Stimulated activated CD8-positive, alpha-beta memory T cell treated with anti-CD3 and anti-CD28 coated beads, Interleukin-12 subunit alpha, Interleukin-12 subunit beta, amount 100 ng/mL, for 4 hours (primary cell): ENCODE measurements around the gene CHMP2B.
"Not testable (repeated sequence)": the region's sequence is repeated elsewhere in the genome, so short reads cannot be mapped to it uniquely, and the experiment has no call there.

Experiments
- DNase-seq: peaks from one replicate; pipeline ENCODE4 v3.0.0-alpha.2; 2020; ENCODE audit warnings: low read depth

CHMP2B gene

DNA sequence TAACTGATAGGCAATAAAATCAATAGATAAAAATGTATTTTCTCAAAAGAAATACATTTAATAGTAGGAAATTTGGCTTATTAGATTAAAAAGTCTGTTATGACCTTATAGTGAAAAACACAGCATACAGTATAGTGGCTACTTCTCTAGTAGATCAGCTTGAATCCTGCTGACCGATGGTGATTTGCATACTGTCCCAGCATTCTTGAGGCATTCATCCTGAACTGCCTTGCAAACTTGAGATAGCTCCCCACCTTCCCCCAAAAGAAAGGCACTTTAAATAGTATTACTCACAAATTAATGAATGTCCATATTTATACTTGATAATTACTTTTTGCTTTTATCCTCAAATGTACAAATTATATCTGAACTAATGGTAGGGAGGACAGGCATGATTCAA, 6.7 kb downstream of the CHMP2B start:
- no peak for DNase-seq

DNA sequence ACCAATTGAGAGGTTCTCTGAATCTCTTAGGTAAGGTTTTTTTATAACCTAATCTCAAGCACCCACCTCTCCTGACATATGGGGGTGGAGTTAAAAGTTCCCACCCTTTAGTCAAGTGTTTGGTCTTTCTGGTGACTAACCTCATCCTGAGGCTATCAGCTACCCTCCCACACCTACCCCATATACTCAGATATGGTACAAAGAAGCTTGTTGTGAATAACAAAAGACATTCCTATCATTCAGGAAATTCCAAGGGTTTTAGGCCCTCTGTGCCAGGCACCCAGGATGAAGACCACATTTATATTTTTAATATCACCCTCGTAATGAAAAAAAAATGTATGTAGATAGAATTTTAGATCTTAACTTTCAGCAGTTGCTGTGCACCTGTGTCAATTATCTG, 9.0 kb downstream of the CHMP2B start:
- DNase-seq: no peak

DNA sequence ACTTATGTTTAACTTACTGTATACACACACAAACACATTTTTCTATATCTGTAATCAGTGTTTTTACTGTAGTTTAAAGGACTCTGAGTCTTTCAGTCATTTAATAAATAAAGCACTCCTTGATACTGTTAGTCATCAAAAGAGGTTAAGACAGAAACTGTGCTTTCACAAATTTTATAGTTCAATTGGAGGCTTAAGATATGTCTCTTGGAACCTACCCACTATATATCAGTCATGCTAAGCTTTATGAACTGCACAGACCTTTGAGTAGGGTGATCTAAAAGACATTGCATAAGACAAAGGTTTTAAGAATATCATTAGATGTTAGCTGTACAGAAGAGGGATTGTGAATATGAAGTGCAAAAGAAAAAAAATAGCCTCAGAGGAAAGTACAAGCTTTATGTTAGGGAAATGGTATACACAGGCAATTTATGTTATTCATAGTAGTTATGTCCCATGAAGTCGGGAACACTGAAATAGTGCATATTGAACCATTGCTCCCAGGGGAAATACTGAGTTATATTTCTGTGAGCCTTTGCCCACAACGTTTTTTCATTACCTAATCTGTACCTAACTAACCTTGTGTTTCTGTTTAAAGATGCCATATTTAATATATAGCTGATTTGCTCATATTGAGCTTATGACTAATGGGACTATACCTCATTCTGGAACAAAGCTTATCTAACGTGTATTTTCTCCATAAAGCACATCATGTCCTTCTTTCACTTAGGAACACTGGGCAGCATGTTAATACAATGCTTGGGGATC, 19.7 kb downstream of the CHMP2B start:
- no peak for DNase-seq

DNA sequence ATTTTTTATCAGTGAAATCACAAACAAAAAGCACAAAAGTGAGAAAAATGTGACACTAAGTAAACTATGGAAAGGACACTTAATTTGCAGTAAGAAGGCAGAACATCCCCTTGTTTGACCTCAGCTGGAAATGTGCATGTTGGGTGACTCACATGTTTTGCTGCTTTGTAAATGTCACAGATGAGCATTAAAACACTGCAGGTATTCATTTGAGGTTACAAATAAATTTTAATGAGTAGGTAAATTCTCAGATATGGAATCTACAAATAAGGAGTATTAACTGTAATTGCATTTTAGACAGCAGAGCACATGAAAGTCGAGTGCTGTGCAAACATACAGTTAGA, 20.3 kb downstream of the CHMP2B start:
- DNase-seq: no peak

DNA sequence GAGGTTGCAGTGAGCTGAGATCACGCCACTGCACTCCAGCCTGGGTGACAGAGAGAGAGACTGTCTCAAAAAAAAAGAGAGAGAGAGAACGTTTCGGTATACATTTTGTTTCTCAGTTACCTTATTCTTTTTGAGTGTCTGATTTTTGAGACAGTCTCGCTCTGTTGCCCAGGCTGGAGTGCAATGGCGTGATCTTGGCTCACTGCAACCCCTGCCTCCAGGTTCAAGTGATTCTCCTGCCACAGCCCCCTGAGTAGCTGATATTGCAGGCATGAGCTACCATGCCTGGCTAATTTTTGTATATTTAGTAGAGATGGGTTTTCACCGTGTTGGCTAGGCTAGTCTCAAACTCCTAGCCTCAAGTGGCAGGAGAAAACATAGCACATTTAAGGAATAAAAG, 21.1 kb downstream of the CHMP2B start:
- DNase-seq: not testable (repeated sequence)

DNA sequence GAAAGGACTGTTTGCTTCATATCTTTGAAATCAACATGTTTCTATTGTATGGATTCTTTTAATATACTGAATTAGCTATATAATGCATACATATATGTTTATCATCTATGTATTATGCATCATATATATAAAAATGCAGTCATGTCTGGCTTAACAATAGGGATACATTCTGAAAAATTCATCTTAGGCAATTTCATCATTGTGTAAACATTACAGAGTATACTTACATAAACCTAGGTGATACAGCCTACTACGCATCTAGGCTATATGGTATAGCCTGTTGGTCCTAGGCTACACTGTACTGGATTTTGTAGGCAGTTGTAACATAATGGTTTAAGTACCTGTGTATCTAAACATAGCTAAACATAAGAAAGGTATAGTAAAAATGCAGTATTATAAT, 21.7 kb downstream of the CHMP2B start:
- no peak for DNase-seq

DNA sequence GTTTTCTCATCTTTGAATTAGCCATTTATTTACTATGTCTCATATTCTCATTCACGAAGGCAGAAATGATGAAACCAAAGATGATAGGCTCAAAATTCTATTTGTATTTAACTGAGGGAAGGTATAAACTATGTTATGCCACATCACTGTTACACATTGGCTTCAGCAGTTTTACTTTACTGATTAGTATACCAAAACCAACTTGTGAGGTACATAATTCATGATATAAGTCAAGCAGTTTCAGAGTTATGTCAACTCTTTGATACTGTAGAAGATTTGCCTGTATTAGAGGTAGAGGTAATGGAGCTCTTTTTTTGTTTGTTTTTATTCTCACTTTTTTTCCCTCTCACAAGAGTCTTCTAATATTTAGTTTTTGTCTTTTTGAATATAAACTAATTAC, 22.9 kb downstream of the CHMP2B start:
- DNase-seq: no peak

DNA sequence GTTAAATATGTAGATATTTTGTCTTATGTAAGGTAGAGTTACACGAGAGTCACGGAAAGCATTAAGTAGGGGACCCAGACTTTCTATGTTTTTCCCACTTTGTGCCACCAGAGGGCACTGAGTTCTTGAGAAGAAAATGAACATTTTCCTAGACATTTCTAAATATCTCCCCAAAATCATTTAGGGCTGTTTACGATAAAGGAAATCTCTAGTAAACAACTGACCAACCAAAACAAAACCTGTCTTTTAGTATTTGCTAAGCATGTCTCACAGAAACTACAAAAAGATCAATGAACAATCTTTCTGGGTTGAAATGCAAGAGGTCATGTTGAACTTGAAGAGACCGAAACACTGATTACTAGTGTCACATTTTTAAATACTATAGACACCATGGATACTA, 33.2 kb downstream of the CHMP2B start:
- no peak for DNase-seq

DNA sequence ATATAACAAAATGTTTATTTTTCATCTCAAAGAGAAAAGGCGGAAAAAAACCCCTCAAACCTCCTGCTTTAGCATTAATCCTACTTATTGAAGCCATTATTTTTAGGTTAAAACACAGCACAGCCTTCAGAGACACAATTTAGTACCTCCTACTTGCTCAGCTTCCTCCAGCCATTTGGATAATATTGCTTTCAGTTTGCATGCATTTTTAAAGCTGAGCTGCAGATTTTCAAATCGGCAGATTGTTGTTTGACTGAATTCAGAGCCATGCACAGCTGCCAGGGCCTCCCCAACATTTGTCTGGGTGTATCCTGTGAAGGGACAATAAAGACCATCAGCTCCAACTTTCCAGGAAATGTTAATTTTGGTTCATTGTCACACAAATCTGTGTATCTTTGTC, 34.8 kb downstream of the CHMP2B start:
- no peak for DNase-seq

DNA sequence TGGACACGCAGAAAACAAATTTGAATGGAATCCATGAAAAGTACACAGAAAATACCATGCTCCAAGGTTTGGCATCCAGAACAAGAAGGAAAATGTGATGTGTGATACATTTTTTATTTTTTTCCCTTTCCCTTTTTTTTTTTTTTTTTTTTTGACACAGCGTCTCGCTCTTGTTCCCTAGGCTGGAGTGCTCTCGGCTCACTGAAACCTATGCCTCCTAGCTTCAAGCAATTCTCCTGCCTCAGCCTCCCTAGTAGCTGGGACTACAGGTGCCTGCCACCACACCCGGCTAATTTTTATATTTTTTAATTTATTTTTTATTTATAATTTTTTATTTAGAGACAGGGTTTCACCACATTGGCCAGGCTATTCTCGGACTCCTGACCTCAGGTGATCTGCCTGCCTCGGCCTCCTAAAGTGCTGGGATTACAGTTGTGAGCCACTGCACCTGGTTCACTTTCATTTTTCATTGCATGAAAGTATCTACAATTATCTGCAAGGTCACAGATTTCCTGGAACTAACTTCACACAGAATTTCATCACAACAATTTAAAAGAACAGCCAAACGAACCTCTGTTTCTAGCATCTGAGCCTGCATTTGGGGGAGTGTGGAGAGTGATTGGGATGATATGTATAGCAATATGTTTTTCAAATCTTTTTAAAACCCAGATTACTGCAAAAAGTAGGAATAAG, 41.0 kb downstream of the CHMP2B start:
- no peak for DNase-seq

DNA sequence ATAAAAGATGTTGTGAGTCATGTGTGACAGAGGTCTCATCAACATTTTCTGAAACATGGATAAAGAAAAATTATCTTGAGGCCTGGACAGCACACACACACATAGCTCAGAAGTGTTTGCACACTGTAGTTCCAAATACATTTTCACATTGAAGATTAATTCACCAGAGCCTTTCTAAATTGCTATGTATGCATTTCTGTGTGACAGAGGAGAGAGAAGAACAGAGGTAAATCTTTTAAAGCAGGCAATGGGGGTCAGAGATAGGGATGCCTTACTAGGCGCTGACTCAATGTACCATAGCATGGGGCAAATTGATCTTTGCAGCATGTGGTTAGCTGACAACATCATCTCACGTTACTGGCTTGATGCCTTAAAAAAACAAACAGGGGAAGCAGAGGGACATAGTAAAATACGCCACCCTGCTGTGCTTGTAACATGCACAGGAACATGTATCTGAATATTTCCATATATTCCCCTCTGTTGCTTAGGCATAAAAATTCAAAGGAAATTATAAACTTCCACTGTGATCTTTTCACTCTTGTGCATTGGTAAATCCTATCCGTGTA, 41.6 kb downstream of the CHMP2B start:
- no peak for DNase-seq

DNA sequence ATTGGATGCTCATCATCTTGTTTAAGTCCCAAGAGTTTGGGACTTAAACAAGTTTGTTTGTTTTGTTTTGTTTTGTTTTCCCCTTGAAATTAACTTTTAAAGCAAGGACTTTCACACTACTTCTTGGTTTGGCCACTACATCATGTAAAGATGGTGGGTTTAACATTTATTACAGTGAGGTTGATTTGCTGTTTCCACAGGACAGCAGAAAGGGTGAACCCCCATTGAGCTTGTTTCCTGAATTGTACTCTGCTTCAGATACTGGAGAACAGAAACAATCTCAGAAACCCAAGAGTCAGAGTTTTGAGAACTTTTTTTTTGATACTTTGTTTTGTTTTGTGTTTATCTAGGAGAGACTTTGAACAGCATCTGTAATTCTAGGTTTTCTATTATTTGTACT, 42.6 kb downstream of the CHMP2B start:
- DNase-seq: no peak

DNA sequence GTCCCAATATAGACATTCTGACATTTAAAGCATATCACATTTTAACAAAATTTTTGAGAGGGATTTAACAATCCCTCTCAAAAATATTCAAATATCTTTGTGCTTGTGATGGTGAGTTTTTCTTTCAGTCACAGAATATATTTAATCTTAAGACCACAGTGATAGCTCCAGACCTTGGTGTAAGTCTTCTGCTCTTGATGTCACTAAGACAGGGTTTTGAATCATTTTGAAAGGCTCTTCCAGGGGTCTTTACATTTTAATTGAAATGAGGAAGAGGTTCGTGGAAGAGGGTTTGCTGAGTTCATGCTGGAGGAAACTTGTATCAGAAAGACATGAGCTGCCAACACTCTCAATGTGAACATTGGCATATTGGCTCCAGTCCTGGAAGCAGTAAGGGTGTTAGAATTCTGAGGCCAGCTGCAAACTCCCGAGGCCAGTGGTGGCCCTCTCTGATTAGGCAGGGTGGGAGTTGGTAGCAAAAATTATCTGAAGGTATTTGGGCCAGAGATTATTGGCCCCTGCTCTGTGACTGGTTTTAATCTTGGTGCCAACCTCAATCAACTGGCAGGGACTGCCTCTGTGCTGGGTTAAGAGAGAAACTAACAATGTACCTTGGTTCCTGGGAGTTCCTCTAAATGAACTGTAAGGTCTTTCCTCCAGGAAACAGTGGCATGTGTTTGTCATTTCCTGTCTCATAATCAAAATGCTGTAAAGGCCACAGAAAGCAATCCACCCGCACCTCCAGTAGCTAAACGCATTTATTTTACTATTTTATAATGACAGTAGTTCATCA, 44.0 kb downstream of the CHMP2B start:
- DNase-seq: no peak

DNA sequence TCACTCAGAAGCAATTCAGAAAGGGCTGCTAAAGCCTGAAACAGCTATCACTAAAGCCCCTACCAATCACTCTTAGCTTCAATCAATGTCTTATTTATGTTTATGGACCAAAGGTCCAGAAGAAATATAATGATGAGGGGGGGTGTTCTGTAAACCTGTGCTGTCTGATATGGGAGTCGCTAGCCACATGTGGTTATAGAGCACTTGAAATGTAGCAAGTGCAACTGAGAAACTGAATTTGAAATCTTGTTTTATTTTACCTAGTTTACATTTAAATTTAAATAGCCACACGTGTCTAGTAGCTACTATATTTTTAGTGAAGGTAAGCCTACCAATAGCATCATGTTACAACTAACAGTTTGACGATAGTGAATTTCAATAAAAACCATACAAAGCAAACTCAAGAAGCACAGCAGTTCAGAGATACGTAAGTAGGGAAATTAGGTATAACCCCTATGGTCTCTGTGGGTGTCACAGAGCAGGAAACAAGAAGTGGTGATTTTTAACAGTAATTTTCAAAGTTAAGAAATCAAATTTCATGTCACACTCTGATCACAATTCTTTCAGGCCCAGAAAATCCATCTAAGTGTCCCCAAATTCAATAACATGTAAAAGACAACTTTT, 45.7 kb downstream of the CHMP2B start:
- DNase-seq: no peak

DNA sequence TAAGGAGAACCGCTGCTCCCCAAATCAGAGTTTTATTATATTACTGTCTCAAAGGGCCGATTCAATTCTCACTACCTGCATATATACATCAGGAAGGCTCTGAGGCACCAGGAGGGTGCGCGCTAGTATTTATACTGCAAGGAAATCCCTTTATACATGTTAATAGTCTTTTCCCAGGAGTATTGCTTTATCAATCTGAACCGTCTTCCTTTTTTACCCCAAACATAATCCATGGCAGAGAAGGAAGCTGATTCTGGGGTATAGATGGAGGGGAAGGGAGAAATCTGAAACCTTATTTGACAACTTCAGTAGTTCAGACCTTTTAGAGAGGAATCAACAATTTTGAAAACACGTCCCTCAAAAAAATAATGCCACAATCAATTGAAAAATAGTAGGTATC, 49.4 kb downstream of the CHMP2B start, which contains the start of gene POU1F1:
TSS of gene POU1F1 (minus strand) at position 101 of the 400 bp plus-strand sequence. CDS start 122 bp downstream, outside the sequence.
- DNase-seq: no peak

DNA sequence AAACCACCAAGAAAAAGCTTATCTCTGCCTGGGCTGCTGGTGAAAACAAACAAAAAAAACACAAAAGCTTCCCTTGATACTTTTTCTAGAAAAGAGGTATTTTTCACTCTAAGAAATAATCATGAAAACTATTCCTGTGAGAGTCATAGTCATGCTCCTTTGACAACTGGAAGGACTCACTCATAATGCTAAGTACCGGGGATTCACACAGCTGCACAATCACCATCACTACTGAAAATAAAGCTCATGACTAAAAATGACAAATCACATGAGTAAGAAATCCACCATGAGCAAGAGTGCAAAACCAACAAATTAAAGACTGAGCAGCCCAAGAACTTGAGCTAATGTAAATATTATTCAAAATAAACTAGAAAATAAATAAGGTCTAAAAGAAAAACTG, 59.9 kb downstream of the CHMP2B start:
- DNase-seq: no peak

DNA sequence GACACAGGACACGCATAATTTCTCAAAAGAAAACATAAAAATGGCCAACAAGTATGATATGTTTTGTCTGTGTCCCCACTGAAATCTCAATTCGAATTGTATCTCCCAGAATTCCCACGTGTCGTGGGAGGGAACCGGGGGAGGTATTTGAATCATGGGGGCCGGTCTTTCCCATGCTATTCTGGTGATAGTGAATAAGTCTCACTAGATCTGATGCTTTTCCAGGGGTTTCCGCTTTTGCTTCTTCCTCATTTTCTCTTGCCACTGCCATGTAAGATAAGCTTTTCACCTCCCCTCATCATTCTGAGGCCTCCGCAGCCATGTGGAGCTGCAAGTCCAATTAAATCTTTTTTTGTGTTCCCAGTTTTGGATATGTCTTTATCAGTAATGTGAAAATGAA, 61.3 kb downstream of the CHMP2B start:
- DNase-seq: no peak

DNA sequence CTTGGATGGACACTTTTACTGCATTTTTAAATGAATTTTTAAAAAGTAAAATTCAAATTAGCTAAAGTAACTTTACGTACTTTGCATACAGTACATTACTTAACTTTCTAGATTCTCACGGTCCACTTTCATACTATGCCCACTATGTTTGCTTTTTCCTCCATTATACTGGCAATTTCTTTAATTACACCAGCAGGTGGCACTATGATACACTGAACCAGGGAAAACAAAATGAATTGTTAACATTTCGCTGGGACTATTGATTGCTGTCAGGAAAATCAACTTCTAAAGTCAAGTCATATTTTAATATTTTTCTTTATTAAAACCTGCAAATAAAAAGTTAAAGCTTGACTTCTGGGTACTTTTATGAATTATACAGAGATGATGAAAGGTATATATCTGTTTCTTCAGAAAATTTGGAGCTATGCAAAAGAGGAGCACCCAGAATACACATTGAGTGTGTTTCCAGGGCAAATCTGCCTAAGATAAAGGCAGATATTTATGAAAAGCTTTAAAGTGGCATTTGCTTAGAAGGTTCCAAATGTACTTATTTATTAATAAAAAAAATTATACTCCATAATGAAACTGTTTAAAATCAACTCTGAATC, 71.1 kb downstream of the CHMP2B start:
- no peak for DNase-seq

DNA sequence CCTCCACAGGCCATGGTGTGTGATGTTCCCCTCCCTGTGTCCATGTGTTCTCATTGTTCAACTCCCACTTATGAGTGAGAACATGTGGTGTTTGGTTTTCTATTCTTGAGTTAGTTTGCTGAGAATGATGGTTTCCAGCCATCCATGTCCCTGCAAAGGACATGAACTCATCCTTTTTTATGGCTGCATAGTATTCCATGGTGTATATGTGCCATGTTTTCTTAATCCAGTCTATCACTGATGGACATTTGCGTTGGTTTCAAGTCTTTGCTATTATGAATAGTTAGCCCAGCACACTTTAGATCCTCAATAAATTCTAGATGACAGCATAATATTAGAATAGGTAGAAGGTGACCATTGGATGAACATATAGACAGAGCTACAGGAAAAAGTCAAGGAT, 77.9 kb downstream of the CHMP2B start:
- not testable (repeated sequence) for DNase-seq
